ENCODE results near the gene CAPN1. TPM values are rescaled to one million over a fixed set of nuclear protein-coding genes. Genes with fewer than 3 reads are reported as not detected.

The CAPN1 gene
- total RNA-seq, 1 donor from 2014 or later, result 130 TPM

DNA sequence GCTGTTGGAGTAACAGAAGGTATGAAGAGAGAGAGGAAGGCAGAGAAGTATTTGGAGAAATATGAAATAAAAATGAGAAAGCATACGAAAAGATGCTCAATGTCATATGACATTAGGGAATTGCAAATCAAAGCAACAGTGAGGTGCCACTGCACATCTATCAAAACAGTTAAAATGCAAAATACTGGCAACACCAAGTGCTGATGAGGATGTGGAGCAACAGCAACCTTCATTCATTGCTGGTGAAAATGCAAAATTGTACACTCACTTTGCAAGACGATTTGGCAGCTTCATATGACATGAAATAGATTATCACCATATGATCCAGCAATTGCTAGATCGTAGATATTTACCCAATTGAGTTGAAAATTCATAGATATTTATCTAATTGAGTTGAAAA is 21.1 kb upstream of the CAPN1 start:
- Mint-ChIP-seq H3K4me1 (ENCODE audit: low read depth) (no peaks in the 10 kb centered on the region), H3K27ac (ENCODE audit: unreplicated experiment) (no peak overlapping the region), H3K4me3 (ENCODE audit: unreplicated experiment) (no peak overlapping the region), H3K27me3 (ENCODE audit: low read depth) (peaks cover 2% of the 10 kb centered on the region), H3K9me3 (ENCODE audit: low read depth) (no peaks in the 10 kb centered on the region), H3K36me3 (ENCODE audit: low read depth) (no peaks in the 10 kb centered on the region)
- TF ChIP-seq, protein P1, sequence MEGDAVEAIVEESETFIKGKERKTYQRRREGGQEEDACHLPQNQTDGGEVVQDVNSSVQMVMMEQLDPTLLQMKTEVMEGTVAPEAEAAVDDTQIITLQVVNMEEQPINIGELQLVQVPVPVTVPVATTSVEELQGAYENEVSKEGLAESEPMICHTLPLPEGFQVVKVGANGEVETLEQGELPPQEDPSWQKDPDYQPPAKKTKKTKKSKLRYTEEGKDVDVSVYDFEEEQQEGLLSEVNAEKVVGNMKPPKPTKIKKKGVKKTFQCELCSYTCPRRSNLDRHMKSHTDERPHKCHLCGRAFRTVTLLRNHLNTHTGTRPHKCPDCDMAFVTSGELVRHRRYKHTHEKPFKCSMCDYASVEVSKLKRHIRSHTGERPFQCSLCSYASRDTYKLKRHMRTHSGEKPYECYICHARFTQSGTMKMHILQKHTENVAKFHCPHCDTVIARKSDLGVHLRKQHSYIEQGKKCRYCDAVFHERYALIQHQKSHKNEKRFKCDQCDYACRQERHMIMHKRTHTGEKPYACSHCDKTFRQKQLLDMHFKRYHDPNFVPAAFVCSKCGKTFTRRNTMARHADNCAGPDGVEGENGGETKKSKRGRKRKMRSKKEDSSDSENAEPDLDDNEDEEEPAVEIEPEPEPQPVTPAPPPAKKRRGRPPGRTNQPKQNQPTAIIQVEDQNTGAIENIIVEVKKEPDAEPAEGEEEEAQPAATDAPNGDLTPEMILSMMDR (IDR thresholded peaks at IDR 0.05), result no peak
- no peak for DNase-seq (ENCODE audit: low spot score)

DNA sequence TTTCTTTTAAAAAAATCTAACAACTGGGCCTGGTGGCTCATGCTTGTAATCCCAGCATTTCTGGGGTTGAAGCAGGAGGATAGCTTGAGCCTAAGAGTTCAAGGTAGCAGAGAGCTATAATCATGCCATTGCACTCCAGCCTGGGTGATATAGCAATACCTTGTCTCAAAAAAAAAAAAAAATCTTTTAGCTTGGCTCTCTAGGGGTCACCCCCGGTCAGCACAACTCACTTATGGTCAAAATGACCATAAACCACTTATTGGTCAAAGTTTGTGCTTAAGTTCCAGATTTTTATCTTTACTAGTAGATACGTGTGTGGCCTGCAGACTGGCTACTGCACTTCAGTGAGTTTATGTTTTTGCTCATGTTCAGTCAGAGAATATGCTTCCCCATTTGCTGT is 18.0 kb upstream of the CAPN1 start:
- TF ChIP-seq, protein P1 (IDR thresholded peaks at IDR 0.05), result no peak
- Mint-ChIP-seq H3K36me3 (ENCODE audit: low read depth) (no peaks in the 10 kb centered on the region), H3K4me3 (ENCODE audit: unreplicated experiment) (no peak overlapping the region), H3K27me3 (ENCODE audit: low read depth) (peaks cover 2% of the 10 kb centered on the region), H3K9me3 (ENCODE audit: low read depth) (no peaks in the 10 kb centered on the region), H3K4me1 (ENCODE audit: low read depth) (no peaks in the 10 kb centered on the region), H3K27ac (ENCODE audit: unreplicated experiment) (no peak overlapping the region)
- DNase-seq (ENCODE audit: low spot score), result no peak

DNA sequence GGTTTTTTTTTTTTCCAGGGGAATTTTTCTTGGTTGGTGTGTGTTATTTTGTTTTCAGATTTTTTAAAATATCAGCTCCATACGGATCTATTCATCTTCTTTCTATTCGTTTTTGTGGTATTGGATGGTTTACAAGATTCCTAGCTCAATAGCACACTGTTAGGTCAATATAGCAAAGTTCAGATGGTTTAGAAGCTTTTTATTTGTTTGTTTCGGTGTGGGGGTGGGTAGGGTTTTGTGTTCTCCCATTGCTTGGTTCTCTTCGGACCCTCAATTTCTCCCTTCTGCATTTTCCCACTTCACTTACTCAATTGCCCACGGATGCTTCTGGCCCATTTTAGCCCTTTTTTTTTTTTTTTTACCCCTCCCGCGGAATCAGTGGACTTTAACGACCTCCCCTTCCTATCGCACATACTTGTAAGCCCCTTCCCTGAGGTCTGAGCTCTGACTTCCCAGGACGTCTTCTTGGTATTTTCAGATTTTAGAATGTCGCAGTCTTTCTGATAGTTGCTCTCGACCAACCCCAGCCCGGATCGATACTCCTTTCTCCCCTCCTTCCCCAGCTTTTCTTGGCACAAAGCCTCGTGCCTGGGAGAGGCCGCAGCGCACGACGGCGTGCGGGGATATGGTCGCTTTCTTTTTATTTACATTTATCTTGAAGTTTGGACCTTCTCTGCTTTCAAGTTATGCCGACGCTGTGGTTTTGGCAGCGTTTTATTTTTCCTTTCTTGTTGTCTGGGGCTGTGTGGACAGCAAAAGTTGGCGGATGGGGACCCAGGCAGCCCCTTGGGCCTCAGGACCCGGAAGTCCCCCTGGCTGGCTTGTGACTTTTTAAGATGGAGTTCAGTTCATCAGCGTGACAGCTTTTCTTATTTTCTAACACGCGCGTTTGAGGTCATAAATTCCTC is 16.1 kb upstream of the CAPN1 start:
- Mint-ChIP-seq H3K4me1 (ENCODE audit: low read depth) (peaks cover 8% of the 10 kb centered on the region), H3K27me3 (ENCODE audit: low read depth) (no peaks in the 10 kb centered on the region), H3K4me3 (ENCODE audit: unreplicated experiment) (no peak overlapping the region), H3K27ac (ENCODE audit: unreplicated experiment) (no peak overlapping the region), H3K36me3 (ENCODE audit: low read depth) (no peaks in the 10 kb centered on the region), H3K9me3 (ENCODE audit: low read depth) (no peaks in the 10 kb centered on the region)
- DNase-seq (ENCODE audit: low spot score), result no peak
- TF ChIP-seq, protein P1 (IDR thresholded peaks at IDR 0.05), result no peak

DNA sequence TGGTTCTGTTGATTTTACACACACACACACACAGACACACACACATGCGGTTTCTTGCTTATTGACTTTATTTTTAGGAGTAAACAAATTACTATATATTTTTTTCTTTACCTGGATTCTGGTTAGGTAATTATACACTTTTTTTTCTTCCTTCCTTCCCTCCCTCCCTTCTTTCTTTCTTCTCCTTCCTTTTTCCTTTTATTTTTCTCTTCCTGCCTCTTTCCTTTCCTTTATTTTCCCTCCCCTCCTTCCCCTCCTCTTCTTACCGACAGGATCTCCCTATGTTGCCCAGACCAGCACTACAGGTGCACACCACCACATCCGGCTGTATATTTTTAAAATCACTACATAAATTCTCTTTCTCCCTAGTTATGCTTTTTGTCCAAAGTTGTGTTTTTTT is 14.8 kb upstream of the CAPN1 start:
- TF ChIP-seq, protein P1 (IDR thresholded peaks at IDR 0.05), result no peak
- no peak overlapping the region for H3K4me3 Mint-ChIP-seq (ENCODE audit: unreplicated experiment)
- H3K27ac Mint-ChIP-seq (ENCODE audit: unreplicated experiment), result no peak overlapping the region
- peaks cover 8% of the 10 kb centered on the region for H3K4me1 Mint-ChIP-seq (ENCODE audit: low read depth)
- no peaks in the 10 kb centered on the region for H3K27me3 Mint-ChIP-seq (ENCODE audit: low read depth)
- no peaks in the 10 kb centered on the region for H3K36me3 Mint-ChIP-seq (ENCODE audit: low read depth)
- no peak for DNase-seq (ENCODE audit: low spot score)
- no peaks in the 10 kb centered on the region for H3K9me3 Mint-ChIP-seq (ENCODE audit: low read depth)

DNA sequence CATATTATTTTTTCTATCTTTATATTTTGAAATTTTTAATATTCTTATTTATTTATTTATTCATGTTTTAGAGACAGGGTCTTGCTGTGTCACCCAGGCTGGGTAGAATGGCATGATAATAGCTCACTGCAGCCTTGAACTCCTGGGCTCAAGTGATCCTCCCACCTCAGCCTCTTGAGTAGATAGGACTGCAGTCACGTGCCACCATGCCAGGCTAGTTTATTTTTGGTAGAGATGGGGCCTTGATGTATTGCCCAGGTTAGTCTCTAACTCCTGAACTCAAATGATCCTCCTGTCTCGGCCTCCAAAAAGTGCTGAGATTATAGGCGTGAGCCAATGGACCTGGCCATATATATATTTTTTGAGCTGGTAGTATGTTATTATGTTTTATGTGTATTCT is 14.1 kb upstream of the CAPN1 start:
- Mint-ChIP-seq H3K27me3 (ENCODE audit: low read depth) (no peaks in the 10 kb centered on the region), H3K36me3 (ENCODE audit: low read depth) (no peaks in the 10 kb centered on the region), H3K27ac (ENCODE audit: unreplicated experiment) (no peak overlapping the region), H3K9me3 (ENCODE audit: low read depth) (no peaks in the 10 kb centered on the region), H3K4me1 (ENCODE audit: low read depth) (peaks cover 8% of the 10 kb centered on the region), H3K4me3 (ENCODE audit: unreplicated experiment) (no peak overlapping the region)
- no peak for DNase-seq (ENCODE audit: low spot score)
- TF ChIP-seq, protein P1 (IDR thresholded peaks at IDR 0.05), result no peak
